Endothelial cell of umbilical vein (primary cell): ENCODE measurements around the gene MTM1. TPM values are rescaled to one million over a fixed set of nuclear protein-coding genes. Genes with fewer than 3 reads are reported as not detected.

Experiments used
- BruUV-seq: library from RNA; stranded (reverse); fragments of 400-500 nt; replicated peaks from 2 replicates; lab custom pipeline; 2021; lab: Mats Ljungman, UMichigan
- CTCF ChIA-PET: fragments of 300-600, 350-600 bp; sonication (Branson Sonifier 250); formaldehyde crosslinking; loops from one replicate; lab custom pipeline; 2021; ENCODE audit warnings: antibody characterized with exemption, inconsistent platforms; lab: Charles Lee
- POLR2A ChIA-PET: fragments of 300-600, 350-600 bp; sonication (Branson Sonifier 250); formaldehyde crosslinking; loops from one replicate; lab custom pipeline; 2021; ENCODE audit warnings: antibody characterized with exemption, inconsistent platforms; lab: Charles Lee
- DNase-seq: peaks from one replicate; pipeline ENCODE4 v3.0.0-alpha.2; 2011; ENCODE audit warnings: low read depth, low spot score
- FAIRE-seq: peaks from 2 replicates; lab custom pipeline; 2011; peaks lifted over from hg19 to GRCh38; lab: Jason Lieb, UNC
- H2AFZ ChIP-seq: 2 replicates; pipeline ENCODE4 v1.6.0; 2012; ENCODE audit warnings: low read depth, low read length, control low read depth, inconsistent platforms
- H3K27ac ChIP-seq: 2 replicates; pipeline ENCODE4 v1.5.1; 2011; ENCODE audit warnings: low read depth, mild to moderate bottlenecking, control low read depth, low read length, moderate library complexity; ENCODE audit not compliant: insufficient read depth
- H3K27me3 ChIP-seq, 2 experiments: 2 replicates each; pipeline versions ENCODE4 v1.6.0 to v1.6.1; 2011; ENCODE audit warnings: low read length in 2 of 2, mixed read lengths in 1 of 2; ENCODE audit not compliant: control insufficient read depth in 2 of 2, insufficient read depth in 2 of 2
- H3K36me3 ChIP-seq, 2 experiments: 2 replicates in 1 of 2; 3 replicates in 1 of 2; pipeline ENCODE4 v1.5.1; 2011; ENCODE audit warnings: low read length in 2 of 2, mild to moderate bottlenecking in 1 of 2, moderate library complexity in 1 of 2; ENCODE audit not compliant: control insufficient read depth in 2 of 2, insufficient read depth in 2 of 2; ENCODE audit errors: extremely low read depth in 1 of 2
- H3K4me1 ChIP-seq: 3 replicates; pipeline ENCODE4 v1.5.1; 2011; ENCODE audit warnings: mild to moderate bottlenecking, low read length; ENCODE audit not compliant: control insufficient read depth, insufficient read depth; ENCODE audit errors: extremely low read depth
- H3K4me2 ChIP-seq: 2 replicates; pipeline ENCODE4 v1.6.1; 2011; ENCODE audit warnings: low read length, control low read depth, mixed read lengths; ENCODE audit not compliant: insufficient read depth
- H3K4me3 ChIP-seq, 3 experiments: fragments of 200-600 bp in 1 of 3; sonication (generic), shearing (Covaris generic) in 1 of 3; replicated peaks in 1 of 3; 2 replicates each; pipeline ENCODE4 v1.5.1; 2011 to 2016; ENCODE audit warnings: control low read depth in 3 of 3, low read length in 3 of 3, mild to moderate bottlenecking in 2 of 3, inconsistent platforms in 1 of 3, low read depth in 1 of 3, moderate library complexity in 1 of 3; ENCODE audit not compliant: insufficient read depth in 1 of 3
- H3K79me2 ChIP-seq: 2 replicates; pipeline ENCODE4 v1.6.0; 2012; ENCODE audit warnings: low read length, inconsistent platforms; ENCODE audit not compliant: control insufficient read depth, insufficient read depth
- H3K9ac ChIP-seq: replicated peaks from 2 replicates; pipeline ENCODE3; 2011; ENCODE audit warnings: low read length, control low read depth; ENCODE audit not compliant: insufficient read depth; ENCODE audit errors: extremely low read depth
- H3K9me1 ChIP-seq: replicated peaks from 3 replicates; pipeline ENCODE4 v1.6.0; 2011; ENCODE audit warnings: mild to moderate bottlenecking, low read length; ENCODE audit not compliant: control insufficient read depth, insufficient read depth; ENCODE audit errors: extremely low read depth
- H3K9me3 ChIP-seq: replicated peaks from 2 replicates; pipeline ENCODE4 v1.5.1; 2012; ENCODE audit warnings: low read length, inconsistent platforms; ENCODE audit not compliant: control insufficient read depth, insufficient read depth
- H4K20me1 ChIP-seq: replicated peaks from 2 replicates; pipeline ENCODE3; 2011; ENCODE audit warnings: mild to moderate bottlenecking, low read length; ENCODE audit not compliant: control insufficient read depth, insufficient read depth; ENCODE audit errors: extremely low read depth
- CTCF ChIP-seq, 2 donors: IDR thresholded peaks; 1 replicate in 1 of 2; 2 replicates in 1 of 2; pipeline ENCODE4 v1.5.1; 2011; ENCODE audit warnings: low read length in 2 of 2, mild to moderate bottlenecking in 2 of 2, moderate library complexity in 2 of 2, control low read depth in 1 of 2, inconsistent platforms in 1 of 2, low read depth in 1 of 2; ENCODE audit not compliant: insufficient read depth in 1 of 2; ENCODE audit errors: extremely low read depth in 1 of 2
- EZH2 ChIP-seq: IDR thresholded peaks from 2 replicates; pipeline ENCODE4 v1.6.1; 2012; ENCODE audit warnings: borderline replicate concordance, low read depth, mild to moderate bottlenecking, moderate library complexity, low read length, inconsistent platforms; ENCODE audit not compliant: severe bottlenecking
- FOS ChIP-seq: IDR thresholded peaks from 2 replicates; pipeline ENCODE4 v1.6.1; 2011; ENCODE audit warnings: mild to moderate bottlenecking, low read length, moderate library complexity, borderline replicate concordance; ENCODE audit not compliant: insufficient read depth
- GATA2 ChIP-seq: IDR thresholded peaks from 2 replicates; pipeline ENCODE4 v1.7.0; 2011; ENCODE audit warnings: low read depth, mild to moderate bottlenecking, moderate library complexity, mixed read lengths, low read length; ENCODE audit not compliant: insufficient read length, insufficient read depth
- JUN ChIP-seq: IDR thresholded peaks from 2 replicates; pipeline ENCODE4 v1.6.1; 2011; ENCODE audit warnings: borderline replicate concordance, low read depth; ENCODE audit not compliant: insufficient read length, insufficient read depth
- MAX ChIP-seq: IDR thresholded peaks from 2 replicates; pipeline ENCODE4 v1.6.1; 2011; ENCODE audit not compliant: insufficient read depth, insufficient read length
- MYC ChIP-seq: IDR thresholded peaks from one replicate; pipeline ENCODE4 v1.6.1; 2011; ENCODE audit warnings: mild to moderate bottlenecking, low read depth, low read length
- POLR2A ChIP-seq: IDR thresholded peaks from 2 replicates; pipeline ENCODE4 v1.6.1; 2012; ENCODE audit warnings: low read depth, mild to moderate bottlenecking, control low read depth, low read length
- POLR2AphosphoS5 ChIP-seq: IDR thresholded peaks from 2 replicates; pipeline ENCODE4 v1.6.1; 2012; ENCODE audit warnings: low read depth, mild to moderate bottlenecking, control low read depth, low read length, moderate library complexity; ENCODE audit not compliant: insufficient read depth
- dilution Hi-C: fragments of 300-500 bp; cut with MboI; formaldehyde crosslinking; loops from one replicate; pipeline ENCODE4 v1.15.0; 2019; ENCODE audit warnings: low sequenced_read_pairs; ENCODE audit not compliant: extremely low pct_ligation_motif_present
- intact Hi-C: fragments of 100-400 bp; cut with micrococcal nuclease; formaldehyde crosslinking; loops from one replicate; pipeline ENCODE4 v1.10.0; 2022
- polyA plus RNA-seq, 4 experiments: library from polyadenylated mRNA; depleted of rRNA in 3 of 4; stranded (reverse) in 3 of 4; unstranded in 1 of 4; fragments of >200 nt; gene quantifications; 2 replicates each; pipeline versions ENCODE4 v1.2.1 to v1.2.3, GENCODE V29; 2011 to 2012; ENCODE audit warnings: missing spikeins in 1 of 4
- total RNA-seq: library from RNA; stranded (reverse); gene quantifications from 2 replicates; pipeline ENCODE4 v1.2.3, GENCODE V29; 2021

The MTM1 gene
- total and polyA plus RNA-seq, 2 donors (not counting 3 experiments of a cell fraction or from before 2014, with no cell fraction given) = 2.4 to 13.2 TPM

- TF ChIP-seq POLR2AphosphoS5 (no peak), CTCF (IDR thresholded peaks at IDR 0.05; ENCODE audit: extremely low read depth in 1 of 2, insufficient read depth in 1 of 2, low read depth in 1 of 2, low read length in 2 of 2) (no peak), GATA2 (no peak), MAX (no peak), POLR2A (no peak), EZH2 (no peak), MYC (no peak), JUN (no peak), FOS (no peak)
- dilution Hi-C loops = no loop called here
Measured at GRCh38 chrX:150615356-150615755, 46.9 kb downstream of the MTM1 start.

More at GRCh38 chrX:150615356-150615755, 46.9 kb downstream of the MTM1 start:
- ChIA-PET POLR2A (no interaction called here), CTCF (no interaction called here)
- Histone ChIP-seq H3K27ac (no peak overlapping the region), H2AFZ (no peak overlapping the region), H3K4me2 (no peak overlapping the region), H3K36me3 (peaks cover 0 to 2% of the 10 kb centered on the region in 2 experiments), H3K9ac (no peak overlapping the region), H4K20me1 (no peaks in the 10 kb centered on the region), H3K4me3 (no peak overlapping the region), H3K27me3 (no peaks in the 10 kb centered on the region), H3K79me2 (no peaks in the 10 kb centered on the region), H3K9me1 (no peaks in the 10 kb centered on the region), H3K9me3 (no peaks in the 10 kb centered on the region), H3K4me1 (no peaks in the 10 kb centered on the region)
- DNase-seq (no peak), FAIRE-seq (no peak)
- intact Hi-C loops = no loop called here
- no TSS peak for BruUV-seq
